Stimulated activated CD4-positive, alpha-beta T cell treated with anti-CD3 and anti-CD28 coated beads, Interleukin-1b, Interleukin-23, amount 100 ng/mL, for 48 hours (primary cell): ENCODE data around the gene CACNA1F.

Experiments
- DNase-seq: peaks from one replicate; pipeline ENCODE4 v3.0.0-alpha.2; 2020

Gene CACNA1F

GRCh38 chrX:49171752-49172279 lies 61.3 kb downstream of the CACNA1F start, which contains the start of gene PLP2:
TSS of gene PLP2 (plus strand) at chrX:49171898. CDS start at chrX:49172001, 103 bp downstream.
- DNase-seq, result peak; percentile 81

- no peak for DNase-seq
Observed at GRCh38 chrX:49167740-49168108, 65.4 kb downstream of the CACNA1F start.

- DNase-seq, result peak; percentile 71
Observed at GRCh38 chrX:49166914-49167739, 66.0 kb downstream of the CACNA1F start.

GRCh38 chrX:49165901-49166881 lies 66.9 kb downstream of the CACNA1F start:
- DNase-seq, result peak; percentile 82

- no peak for DNase-seq
Observed at GRCh38 chrX:49164589-49165360, 68.4 kb downstream of the CACNA1F start.

- DNase-seq, result peak; percentile 79
Observed at GRCh38 chrX:49163555-49164419, 69.4 kb downstream of the CACNA1F start.

GRCh38 chrX:49162620-49163019 lies 70.5 kb downstream of the CACNA1F start, which contains the start of gene MAGIX:
TSS of gene MAGIX (plus strand) at chrX:49162758. CDS start at chrX:49162890, 132 bp downstream.
- no peak for DNase-seq

- DNase-seq, result no peak
Observed at GRCh38 chrX:49161632-49162031, 71.5 kb downstream of the CACNA1F start.

- DNase-seq, result no peak
Observed at GRCh38 chrX:49160908-49161307, 72.2 kb downstream of the CACNA1F start.

GRCh38 chrX:49157194-49157593 lies 75.9 kb downstream of the CACNA1F start:
- DNase-seq, result no peak

- DNase-seq, result peak; percentile 85
Observed at GRCh38 chrX:49155900-49156837, 77.0 kb downstream of the CACNA1F start.

- peak; percentile 39 for DNase-seq
Observed at GRCh38 chrX:49155243-49155899, 77.8 kb downstream of the CACNA1F start.
